ENCODE data around the gene UTP14C. TPM values are rescaled to one million over a fixed set of nuclear protein-coding genes. Genes with fewer than 3 reads are reported as not detected.

The UTP14C gene
- total RNA-seq, 1 donor from 2014 or later, result 5.9 TPM

DNA sequence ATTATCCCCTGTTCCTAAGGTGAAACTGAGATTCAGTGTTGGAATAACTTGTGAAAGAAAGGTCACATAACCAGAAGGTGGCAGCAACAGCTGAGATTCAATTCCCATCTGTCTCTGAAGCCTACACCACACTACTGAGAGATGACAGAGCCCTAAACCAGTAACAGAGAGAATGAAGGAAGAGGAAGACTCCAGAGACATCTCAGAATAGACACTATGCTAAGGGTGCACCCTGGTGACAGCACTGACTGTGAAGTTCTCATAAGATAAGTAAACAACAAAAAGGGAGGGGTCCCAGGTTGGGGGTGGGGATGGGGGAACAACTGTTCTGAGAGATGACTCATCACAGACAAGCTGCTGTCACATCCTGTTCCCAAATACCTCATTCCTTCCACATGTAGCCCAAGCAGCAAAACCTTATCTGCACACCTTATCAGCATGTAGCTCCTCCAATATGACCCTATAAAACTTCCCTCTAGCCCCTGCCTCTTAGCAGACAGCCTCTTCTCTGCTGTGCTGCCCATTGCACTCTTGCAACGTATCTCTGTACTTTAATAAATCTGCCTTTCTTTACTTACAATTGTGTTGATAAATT, 46.5 kb downstream of the UTP14C start:
- no peak for TF ChIP-seq POLR2AphosphoS5 (IDR thresholded peaks at IDR 0.05; ENCODE audit: insufficient read depth in 1 of 2, low read depth in 1 of 2)
- no peak for TF ChIP-seq POLR2A (IDR thresholded peaks at IDR 0.05)
- TF ChIP-seq, protein P1, sequence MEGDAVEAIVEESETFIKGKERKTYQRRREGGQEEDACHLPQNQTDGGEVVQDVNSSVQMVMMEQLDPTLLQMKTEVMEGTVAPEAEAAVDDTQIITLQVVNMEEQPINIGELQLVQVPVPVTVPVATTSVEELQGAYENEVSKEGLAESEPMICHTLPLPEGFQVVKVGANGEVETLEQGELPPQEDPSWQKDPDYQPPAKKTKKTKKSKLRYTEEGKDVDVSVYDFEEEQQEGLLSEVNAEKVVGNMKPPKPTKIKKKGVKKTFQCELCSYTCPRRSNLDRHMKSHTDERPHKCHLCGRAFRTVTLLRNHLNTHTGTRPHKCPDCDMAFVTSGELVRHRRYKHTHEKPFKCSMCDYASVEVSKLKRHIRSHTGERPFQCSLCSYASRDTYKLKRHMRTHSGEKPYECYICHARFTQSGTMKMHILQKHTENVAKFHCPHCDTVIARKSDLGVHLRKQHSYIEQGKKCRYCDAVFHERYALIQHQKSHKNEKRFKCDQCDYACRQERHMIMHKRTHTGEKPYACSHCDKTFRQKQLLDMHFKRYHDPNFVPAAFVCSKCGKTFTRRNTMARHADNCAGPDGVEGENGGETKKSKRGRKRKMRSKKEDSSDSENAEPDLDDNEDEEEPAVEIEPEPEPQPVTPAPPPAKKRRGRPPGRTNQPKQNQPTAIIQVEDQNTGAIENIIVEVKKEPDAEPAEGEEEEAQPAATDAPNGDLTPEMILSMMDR (IDR thresholded peaks at IDR 0.05), result no peak
- Histone ChIP-seq H3K4me3 (no peak overlapping the region), H3K4me1 (no peaks in the 10 kb centered on the region), H3K27ac (no peak overlapping the region), H3K36me3 (no peaks in the 10 kb centered on the region), H3K9me3 (peaks cover 15% of the 10 kb centered on the region), H3K27me3 (no peaks in the 10 kb centered on the region)
- DNase-seq (ENCODE audit: extremely low spot score in 2 of 2), result no peak
- intact Hi-C loops (cut with DNase I), result no loop called here

Other genes with a start within 250 kb of the UTP14C start
- 12.5 TPM for gene DHRS12, start 220.5 kb upstream of the UTP14C start, total RNA-seq
- 0.25 TPM for gene TMEM272, start 179.5 kb upstream of the UTP14C start, total RNA-seq
- gene CCDC70, start 162.7 kb upstream of the UTP14C start, total RNA-seq, result not detected
- 2.5 TPM for gene ATP7B, start 13.2 kb upstream of the UTP14C start, total RNA-seq
- gene ALG11, start 12.3 kb upstream of the UTP14C start, total RNA-seq, result 12.5 TPM
- gene NEK5, start 104.4 kb downstream of the UTP14C start, total RNA-seq, result 0.98 TPM
- 16.5 TPM for gene NEK3, start 134.9 kb downstream of the UTP14C start, total RNA-seq

Measured in vagina (tissue), 2 donors.